ENCODE data around the gene UBE2D2.

GRCh38 chr5:139561655-139562451, 714 bp downstream of the UBE2D2 start:
- TF ChIP-seq, protein P1, sequence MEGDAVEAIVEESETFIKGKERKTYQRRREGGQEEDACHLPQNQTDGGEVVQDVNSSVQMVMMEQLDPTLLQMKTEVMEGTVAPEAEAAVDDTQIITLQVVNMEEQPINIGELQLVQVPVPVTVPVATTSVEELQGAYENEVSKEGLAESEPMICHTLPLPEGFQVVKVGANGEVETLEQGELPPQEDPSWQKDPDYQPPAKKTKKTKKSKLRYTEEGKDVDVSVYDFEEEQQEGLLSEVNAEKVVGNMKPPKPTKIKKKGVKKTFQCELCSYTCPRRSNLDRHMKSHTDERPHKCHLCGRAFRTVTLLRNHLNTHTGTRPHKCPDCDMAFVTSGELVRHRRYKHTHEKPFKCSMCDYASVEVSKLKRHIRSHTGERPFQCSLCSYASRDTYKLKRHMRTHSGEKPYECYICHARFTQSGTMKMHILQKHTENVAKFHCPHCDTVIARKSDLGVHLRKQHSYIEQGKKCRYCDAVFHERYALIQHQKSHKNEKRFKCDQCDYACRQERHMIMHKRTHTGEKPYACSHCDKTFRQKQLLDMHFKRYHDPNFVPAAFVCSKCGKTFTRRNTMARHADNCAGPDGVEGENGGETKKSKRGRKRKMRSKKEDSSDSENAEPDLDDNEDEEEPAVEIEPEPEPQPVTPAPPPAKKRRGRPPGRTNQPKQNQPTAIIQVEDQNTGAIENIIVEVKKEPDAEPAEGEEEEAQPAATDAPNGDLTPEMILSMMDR (IDR thresholded peaks at IDR 0.05; ENCODE audit: low read length) = no peak
- TF ChIP-seq EZH2 (IDR thresholded peaks at IDR 0.05; ENCODE audit: borderline replicate concordance, low read length) = no peak
